ENCODE measurements around the gene E4F1.

Gene E4F1

GRCh38 chr16:2206420-2206779 lies 17.0 kb upstream of the E4F1 start:
- no peak for DNase-seq (ENCODE audit: low read depth)

GRCh38 chr16:2206780-2207433 lies 16.5 kb upstream of the E4F1 start:
- DNase-seq (ENCODE audit: low read depth), result no peak
- no peak for TF ChIP-seq CTCF (IDR thresholded peaks at IDR 0.05; ENCODE audit: low read length, missing control alignments)

More at GRCh38 chr16:2206420-2206779, 17.0 kb upstream of the E4F1 start:
- peak overlapping the region; percentile 88 for H3K4me3 ChIP-seq (replicated peaks; ENCODE audit: low read depth, low read length)
- no peak for TF ChIP-seq CTCF (IDR thresholded peaks at IDR 0.05; ENCODE audit: low read length, missing control alignments)

GRCh38 chr16:2207872-2208271 lies 15.5 kb upstream of the E4F1 start:
- H3K4me3 ChIP-seq (replicated peaks; ENCODE audit: low read depth, low read length), result no peak overlapping the region
- no peak for DNase-seq (ENCODE audit: low read depth)
- TF ChIP-seq CTCF (IDR thresholded peaks at IDR 0.05; ENCODE audit: low read length, missing control alignments), result no peak

More at GRCh38 chr16:2206780-2207433, 16.5 kb upstream of the E4F1 start:
- H3K4me3 ChIP-seq (replicated peaks; ENCODE audit: low read depth, low read length), result no peak overlapping the region

- TF ChIP-seq CTCF (IDR thresholded peaks at IDR 0.05; ENCODE audit: low read length, missing control alignments), result no peak
- DNase-seq (ENCODE audit: low read depth), result no peak
- no peak overlapping the region for H3K4me3 ChIP-seq (replicated peaks; ENCODE audit: low read depth, low read length)
These were observed 15.1 kb upstream of the E4F1 start for GRCh38 chr16:2208308-2208707.

- DNase-seq (ENCODE audit: low read depth), result no peak
- no peak for TF ChIP-seq CTCF (IDR thresholded peaks at IDR 0.05; ENCODE audit: low read length, missing control alignments)
- H3K4me3 ChIP-seq (replicated peaks; ENCODE audit: low read depth, low read length), result no peak overlapping the region
These were observed 14.6 kb upstream of the E4F1 start for GRCh38 chr16:2208772-2209171.

- no peak for TF ChIP-seq CTCF (IDR thresholded peaks at IDR 0.05; ENCODE audit: low read length, missing control alignments)
- no peak overlapping the region for H3K4me3 ChIP-seq (replicated peaks; ENCODE audit: low read depth, low read length)
- no peak for DNase-seq (ENCODE audit: low read depth)
These were observed 14.0 kb upstream of the E4F1 start for GRCh38 chr16:2209258-2210008.

- no peak for TF ChIP-seq CTCF (IDR thresholded peaks at IDR 0.05; ENCODE audit: low read length, missing control alignments)
- DNase-seq (ENCODE audit: low read depth), result no peak
- no peak overlapping the region for H3K4me3 ChIP-seq (replicated peaks; ENCODE audit: low read depth, low read length)
These were observed 13.4 kb upstream of the E4F1 start for GRCh38 chr16:2210009-2210332.
